Mesodermal cell (in vitro differentiated cells): ENCODE measurements around the gene SDK1.
A peak's percentile ranks its signal among the peaks of the same experiment; 100 is the strongest.

Experiments
- H3K27ac ChIP-seq: 2 replicates; pipeline ENCODE4 v1.7.0; 2013; ENCODE audit warnings: mild to moderate bottlenecking, low read depth, low read length, moderate library complexity; ENCODE audit not compliant: severe bottlenecking
- H3K36me3 ChIP-seq: 2 replicates; pipeline ENCODE4 v1.7.1; 2013; ENCODE audit warnings: mild to moderate bottlenecking, low read length, moderate library complexity; ENCODE audit not compliant: control insufficient read depth, insufficient read depth
- H3K4me1 ChIP-seq: one replicate; pipeline ENCODE4 v1.7.1; 2013; ENCODE audit warnings: mild to moderate bottlenecking, low read length; ENCODE audit not compliant: insufficient read depth, control insufficient read depth, poor library complexity, severe bottlenecking
- H3K4me3 ChIP-seq: 2 replicates; pipeline ENCODE4 v1.7.0; 2013; ENCODE audit warnings: low read length, control low read depth, mild to moderate bottlenecking; ENCODE audit not compliant: insufficient read depth, poor library complexity, severe bottlenecking; ENCODE audit errors: extremely low read depth
- H3K9me3 ChIP-seq: 2 replicates; pipeline ENCODE4 v1.7.1; 2013; ENCODE audit warnings: mild to moderate bottlenecking, low read length, moderate library complexity; ENCODE audit not compliant: control insufficient read depth
- WGBS, 2 experiments: methylation state at CpG; one replicate each; pipeline ENCODE4 v1.1.5; 2013; ENCODE audit warnings: missing lambda C conversion rate in 2 of 2; ENCODE audit not compliant: insufficient coverage in 2 of 2; 5-methylcytosine and 5-hydroxymethylcytosine counted together

The SDK1 gene

GRCh38 chr7:3974329-3974728, 673.3 kb downstream of the SDK1 start:
- H3K4me3 ChIP-seq: no peak overlapping the region
- WGBS, 2 experiments: 91 to 92% methylated on average over 18 of the region's 19 CpGs
- H3K4me1 ChIP-seq: no peaks in the 10 kb centered on the region
- H3K27ac ChIP-seq: no peak overlapping the region
- no peaks in the 10 kb centered on the region for H3K9me3 ChIP-seq
- no peaks in the 10 kb centered on the region for H3K36me3 ChIP-seq

- 88 to 100% methylated on average over 3 to 5 of the region's 6 CpGs for WGBS, 2 experiments
- Histone ChIP-seq H3K4me3 (no peak overlapping the region), H3K9me3 (no peaks in the 10 kb centered on the region), H3K27ac (no peak overlapping the region), H3K36me3 (no peaks in the 10 kb centered on the region), H3K4me1 (no peaks in the 10 kb centered on the region)
Observed at GRCh38 chr7:3975371-3975770, 674.3 kb downstream of the SDK1 start.

DNA sequence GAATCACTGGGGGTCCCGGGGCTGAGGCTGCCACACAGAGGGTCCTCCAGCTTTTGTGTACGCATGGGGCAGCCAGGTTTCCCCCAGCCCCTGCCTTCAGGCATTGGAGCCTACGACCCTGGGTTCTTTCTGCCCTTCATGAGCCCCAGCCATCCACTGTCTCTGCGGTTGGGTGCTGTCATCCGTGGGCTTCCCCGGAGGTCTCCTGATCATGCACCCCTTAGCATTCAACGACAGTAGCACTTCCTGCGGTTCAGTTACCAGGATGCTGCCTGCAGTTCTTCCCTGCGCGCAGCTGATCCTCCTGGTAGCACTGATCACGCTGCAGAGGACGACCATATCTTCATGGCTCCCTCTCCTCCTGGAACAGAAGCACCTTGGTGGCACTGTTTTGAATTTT, 676.3 kb downstream of the SDK1 start:
- Histone ChIP-seq H3K36me3 (no peaks in the 10 kb centered on the region), H3K27ac (no peak overlapping the region), H3K9me3 (peaks cover 4% of the 10 kb centered on the region), H3K4me1 (no peaks in the 10 kb centered on the region), H3K4me3 (no peak overlapping the region)
- WGBS, 2 experiments: 96 to 98% methylated on average over 12 of the region's 12 CpGs

- Histone ChIP-seq H3K36me3 (no peaks in the 10 kb centered on the region), H3K4me3 (no peak overlapping the region), H3K27ac (no peak overlapping the region), H3K9me3 (peaks cover 4% of the 10 kb centered on the region), H3K4me1 (no peaks in the 10 kb centered on the region)
- WGBS, 2 experiments: 83 to 96% methylated on average over 4 to 7 of the region's 8 CpGs
Observed at GRCh38 chr7:3978839-3979238, 677.8 kb downstream of the SDK1 start.

DNA sequence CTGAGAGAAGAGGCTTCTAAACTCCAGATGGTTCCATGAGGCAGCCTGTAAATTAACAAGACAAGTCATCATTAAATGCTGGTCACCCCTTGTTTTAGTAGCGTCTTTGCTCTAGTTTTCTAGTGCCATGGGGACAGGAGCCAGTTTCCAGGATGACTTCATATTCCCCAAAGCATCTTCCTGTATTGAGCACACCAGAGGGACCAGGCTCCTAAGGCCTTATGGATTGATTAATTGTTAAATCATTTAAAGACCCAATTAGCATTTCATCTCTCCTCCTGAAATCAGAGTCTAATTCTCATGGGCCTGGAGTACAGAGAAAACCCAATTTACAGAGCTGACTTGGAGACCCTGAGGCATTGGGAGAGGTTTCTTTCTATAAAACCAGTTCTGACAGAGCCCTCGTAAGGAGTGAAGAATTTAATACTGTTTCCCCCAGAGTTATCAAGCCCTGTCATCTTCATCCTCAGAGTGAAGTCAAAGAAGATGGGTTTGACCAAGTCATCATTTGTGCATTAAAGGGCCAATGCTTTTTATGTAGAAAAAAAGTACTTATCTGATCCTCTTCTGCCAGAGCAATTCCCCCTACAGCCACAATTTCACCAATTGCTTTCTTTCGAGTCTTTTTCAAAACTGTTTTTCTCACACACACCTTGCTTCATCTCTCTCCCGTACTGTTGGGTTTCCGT, 678.7 kb downstream of the SDK1 start:
- H3K4me1 ChIP-seq: no peaks in the 10 kb centered on the region
- 86% methylated on average over 1 of the region's 5 CpGs; no CpG with 5 or more reads in 1 of the 2 experiments for WGBS, 2 experiments
- peaks cover 4% of the 10 kb centered on the region for H3K9me3 ChIP-seq
- H3K27ac ChIP-seq: peak overlapping the region; percentile 74
- no peaks in the 10 kb centered on the region for H3K36me3 ChIP-seq
- H3K4me3 ChIP-seq: no peak overlapping the region

DNA sequence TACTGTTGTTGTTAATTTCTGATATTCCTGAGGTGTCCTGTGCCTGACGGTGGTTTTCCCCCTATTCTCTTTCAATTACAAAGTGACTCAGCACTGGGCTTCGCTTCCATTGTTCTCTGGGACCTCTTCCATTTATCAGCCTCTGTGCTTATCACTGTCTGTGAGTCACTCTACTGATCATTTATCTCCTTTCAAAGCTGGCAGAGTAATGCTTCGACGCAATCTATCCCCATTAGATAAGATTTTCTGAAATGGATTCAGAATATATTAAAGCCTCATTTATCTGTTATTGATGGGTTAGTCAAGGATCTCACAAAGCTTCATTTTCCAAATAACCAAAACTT, 679.2 kb downstream of the SDK1 start:
- Histone ChIP-seq H3K4me3 (no peak overlapping the region), H3K9me3 (peaks cover 4% of the 10 kb centered on the region), H3K4me1 (no peaks in the 10 kb centered on the region), H3K36me3 (no peaks in the 10 kb centered on the region), H3K27ac (peak overlapping the region; percentile 74)
- 33 to 38% methylated on average over 1 to 2 of the region's 4 CpGs for WGBS, 2 experiments

DNA sequence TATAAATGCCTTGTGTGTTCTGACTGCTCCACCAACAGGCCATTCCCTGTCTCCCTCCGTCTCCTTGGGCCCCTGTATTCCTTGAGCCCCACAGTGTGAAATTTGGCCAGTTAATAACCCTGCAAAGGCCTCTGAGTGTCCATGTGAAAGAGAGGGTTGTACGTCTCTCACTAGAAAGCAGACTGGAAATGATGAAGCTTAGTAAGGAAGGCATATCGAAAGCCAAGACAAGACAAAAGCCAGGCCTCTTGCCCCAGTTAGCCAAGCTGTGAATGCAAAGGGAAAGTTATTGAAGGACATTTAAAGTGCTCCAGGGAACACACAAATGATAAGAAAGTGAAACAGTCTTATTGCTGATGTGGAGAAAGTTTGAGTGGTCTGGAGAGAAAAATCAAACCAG, 680.2 kb downstream of the SDK1 start:
- no peaks in the 10 kb centered on the region for H3K4me1 ChIP-seq
- no peak overlapping the region for H3K4me3 ChIP-seq
- H3K9me3 ChIP-seq: peaks cover 4% of the 10 kb centered on the region
- no peaks in the 10 kb centered on the region for H3K36me3 ChIP-seq
- 85 to 88% methylated on average over 3 of the region's 3 CpGs for WGBS, 2 experiments
- H3K27ac ChIP-seq: no peak overlapping the region

DNA sequence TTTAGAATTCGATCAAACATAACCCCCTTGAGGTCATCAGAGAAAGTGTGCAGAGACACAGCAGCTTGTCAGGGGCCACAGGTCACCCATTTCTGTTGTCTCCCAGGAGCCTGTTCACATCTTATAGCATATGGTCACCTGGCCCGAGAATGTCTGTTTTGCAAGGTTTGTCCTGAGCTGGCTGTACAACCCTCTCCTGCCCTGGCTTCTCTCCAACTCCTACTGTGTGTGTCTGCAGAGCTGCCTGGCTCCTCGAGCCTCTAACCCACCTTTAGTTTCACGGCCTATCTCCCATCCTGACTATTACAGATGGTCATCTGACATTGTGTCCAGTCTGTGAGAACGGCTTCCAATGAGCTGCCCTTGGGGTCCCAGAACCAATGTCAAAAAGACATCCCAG, 683.4 kb downstream of the SDK1 start:
- H3K36me3 ChIP-seq: no peaks in the 10 kb centered on the region
- H3K4me3 ChIP-seq: no peak overlapping the region
- 86 to 93% methylated on average over 5 of the region's 5 CpGs for WGBS, 2 experiments
- H3K27ac ChIP-seq: no peak overlapping the region
- H3K4me1 ChIP-seq: no peaks in the 10 kb centered on the region
- H3K9me3 ChIP-seq: peaks cover 4% of the 10 kb centered on the region

DNA sequence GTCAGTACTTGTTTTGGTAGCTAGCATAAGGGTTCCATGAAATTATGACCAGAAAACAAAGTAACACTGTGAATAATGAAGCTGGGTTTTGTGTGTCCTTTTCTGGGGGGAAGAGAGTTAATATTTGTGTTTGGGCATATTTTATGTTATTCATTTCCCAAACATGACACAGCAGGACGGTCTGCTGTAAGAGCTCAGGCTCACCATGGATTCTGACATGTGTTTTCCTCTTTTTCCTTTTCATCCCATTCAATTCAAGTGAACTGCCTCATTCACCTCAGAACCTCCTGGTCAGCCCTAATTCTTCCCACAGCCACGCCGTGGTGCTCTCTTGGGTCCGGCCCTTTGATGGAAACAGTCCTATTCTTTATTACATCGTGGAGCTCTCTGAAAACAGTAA, 685.9 kb downstream of the SDK1 start:
- peaks cover 4% of the 10 kb centered on the region for H3K9me3 ChIP-seq

DNA sequence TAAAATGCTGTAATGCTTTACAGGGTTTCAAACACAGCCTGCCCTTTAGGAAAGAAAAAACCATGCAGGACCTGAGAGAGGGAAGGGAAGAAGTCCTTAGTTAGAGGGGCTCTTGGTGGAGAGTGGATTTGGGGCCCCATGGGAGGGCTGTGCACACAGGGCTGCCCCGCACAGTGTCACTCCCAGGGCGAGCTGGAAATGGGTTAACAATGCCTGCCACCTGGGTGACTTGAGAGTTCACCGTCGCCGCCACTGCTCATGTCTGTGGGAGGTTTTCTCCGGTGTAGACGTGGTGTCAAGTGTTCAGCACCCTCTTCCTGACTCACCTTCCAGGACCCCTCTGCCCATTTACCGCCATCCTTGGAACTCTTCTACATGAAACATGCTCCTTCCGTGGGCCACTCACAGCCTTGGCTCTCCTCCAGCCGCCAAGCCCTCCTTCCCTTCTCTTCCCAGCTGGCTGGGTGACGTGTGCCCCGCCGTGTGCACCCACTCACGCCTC, 686.4 kb downstream of the SDK1 start:
- WGBS, 2 experiments: 87 to 91% methylated on average over 11 to 13 of the region's 14 CpGs
- H3K27ac ChIP-seq: no peak overlapping the region

More for the DNA sequence above, 685.9 kb downstream of the SDK1 start:
- no peak overlapping the region for H3K27ac ChIP-seq
- no peaks in the 10 kb centered on the region for H3K4me1 ChIP-seq
- H3K4me3 ChIP-seq: no peak overlapping the region
- no peaks in the 10 kb centered on the region for H3K36me3 ChIP-seq
- 92 to 96% methylated on average over 4 to 5 of the region's 5 CpGs for WGBS, 2 experiments

DNA sequence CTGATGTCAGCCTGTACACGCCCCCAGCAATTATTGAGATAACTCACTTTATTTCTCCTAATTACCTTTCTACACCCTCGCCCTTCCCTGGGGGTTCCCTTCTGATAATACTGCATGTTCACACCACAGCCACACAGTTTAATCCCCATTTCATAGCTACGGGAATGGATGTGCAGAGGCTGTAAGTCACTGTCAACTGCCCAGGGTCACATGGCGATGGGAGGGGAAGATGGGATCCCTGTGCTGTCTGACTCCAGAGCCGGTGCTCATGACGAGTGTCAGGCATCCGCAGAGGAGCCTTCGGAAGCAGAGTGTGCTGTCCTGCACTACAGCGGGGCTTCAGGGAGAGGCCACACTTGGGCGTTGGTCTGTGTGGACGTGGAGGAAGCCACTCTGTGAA, 688.7 kb downstream of the SDK1 start:
- 92 to 95% methylated on average over 10 to 11 of the region's 11 CpGs for WGBS, 2 experiments
- no peaks in the 10 kb centered on the region for H3K4me1 ChIP-seq
- no peaks in the 10 kb centered on the region for H3K36me3 ChIP-seq
- no peaks in the 10 kb centered on the region for H3K9me3 ChIP-seq
- no peak overlapping the region for H3K4me3 ChIP-seq
- no peak overlapping the region for H3K27ac ChIP-seq

More for the DNA sequence above, 686.4 kb downstream of the SDK1 start:
- no peaks in the 10 kb centered on the region for H3K4me1 ChIP-seq
- H3K4me3 ChIP-seq: no peak overlapping the region
- H3K9me3 ChIP-seq: no peaks in the 10 kb centered on the region
- no peaks in the 10 kb centered on the region for H3K36me3 ChIP-seq
